HCT116 (cell line): ENCODE data around the gene FAM110A. TPM values are rescaled to one million over a fixed set of nuclear protein-coding genes. Genes with fewer than 3 reads are reported as not detected.

Source experiments
- ATAC-seq: fragments of 200-7000 bp; cut with Tn5 transposase; 2 replicates; pipeline ENCODE4 v1.9.1; 2020; ENCODE audit warnings: mild to moderate bottlenecking, moderate library complexity
- BruUV-seq: library from RNA; stranded (reverse); fragments of 400-500 nt; replicated peaks from 2 replicates; lab custom pipeline; 2021; lab: Mats Ljungman, UMichigan
- CTCF ChIA-PET: fragments of 300-600 bp; sonication (Branson Sonifier 250); formaldehyde crosslinking; loops from one replicate; lab custom pipeline; 2021; ENCODE audit warnings: antibody characterized with exemption; lab: Charles Lee
- POLR2A ChIA-PET: fragments of 300-600, 350-600 bp; sonication (Branson Sonifier 250); formaldehyde crosslinking; loops from one replicate; lab custom pipeline; 2021; ENCODE audit warnings: antibody characterized with exemption; lab: Charles Lee
- RAD21 ChIA-PET, 2 experiments: fragments of 300-600 bp; sonication (Branson Sonifier 250); formaldehyde crosslinking; loops; one replicate each; lab custom pipeline; 2023; ENCODE audit warnings: low total read pairs in 2 of 2; ENCODE audit not compliant: uncharacterized antibody in 2 of 2, unreplicated experiment in 2 of 2, low non-redundant PET in 1 of 2; lab: Charles Lee
- DNase-seq: peaks from one replicate; pipeline ENCODE4 v3.0.0-alpha.2; 2010; ENCODE audit warnings: low read depth, low spot score
- H2AFZ ChIP-seq: fragments of 200-600 bp; shearing (Covaris generic), sonication (generic); 2 replicates; pipeline ENCODE4 v1.6.1; 2017; ENCODE audit warnings: low read depth, mixed run types, mixed read lengths, antibody characterized with exemption, low read length; ENCODE audit not compliant: poor library complexity, severe bottlenecking
- H3K27ac ChIP-seq: 2 replicates; pipeline ENCODE4 v1.5.1; 2012; ENCODE audit warnings: low read depth, low read length
- H3K27me3 ChIP-seq: fragments of 200-600 bp; sonication (generic); 2 replicates; pipeline ENCODE4 v1.6.1; 2016; ENCODE audit warnings: mixed run types, low read length, mixed read lengths; ENCODE audit not compliant: insufficient read depth
- H3K36me3 ChIP-seq, 2 experiments: fragments of 200-500 bp in 1 of 2; fragments of 200-600 bp in 1 of 2; sonication (Bioruptor generic) in 1 of 2; sonication (generic) in 1 of 2; 2 replicates each; pipeline versions ENCODE4 v1.5.1 to v1.6.1; 2014 to 2016; ENCODE audit warnings: low read length in 2 of 2, inconsistent platforms in 1 of 2, mixed read lengths in 1 of 2, mixed run types in 1 of 2; ENCODE audit not compliant: insufficient read depth in 2 of 2, control insufficient read depth in 1 of 2
- H3K4me1 ChIP-seq, 2 experiments: fragments of 200-600 bp in 1 of 2; sonication (generic) in 1 of 2; 2 replicates each; pipeline versions ENCODE4 v1.5.1 to v1.6.1; 2012 to 2017; ENCODE audit warnings: low read length in 2 of 2, inconsistent platforms in 1 of 2, mild to moderate bottlenecking in 1 of 2, mixed read lengths in 1 of 2, mixed run types in 1 of 2, moderate library complexity in 1 of 2; ENCODE audit not compliant: insufficient read depth in 2 of 2, control insufficient read depth in 1 of 2
- H3K4me2 ChIP-seq: fragments of 200-600 bp; sonication (generic); 2 replicates; pipeline ENCODE4 v1.6.1; 2017; ENCODE audit warnings: mixed run types, low read length, mixed read lengths
- H3K4me3 ChIP-seq, 2 experiments: fragments of 200-600 bp in 1 of 2; sonication (generic) in 1 of 2; replicated peaks in 1 of 2; 2 replicates each; pipeline ENCODE4 v1.5.1; 2011 to 2016; ENCODE audit warnings: low read length in 2 of 2, control low read depth in 1 of 2, low read depth in 1 of 2, mild to moderate bottlenecking in 1 of 2, mixed read lengths in 1 of 2, mixed run types in 1 of 2
- H3K79me2 ChIP-seq: fragments of 200-600 bp; sonication (generic); 2 replicates; pipeline ENCODE4 v1.6.1; 2017; ENCODE audit warnings: mild to moderate bottlenecking, mixed run types, low read length, moderate library complexity, mixed read lengths; ENCODE audit not compliant: insufficient read depth
- H3K9ac ChIP-seq: fragments of 200-600 bp; sonication (generic); 2 replicates; pipeline ENCODE4 v1.6.1; 2016; ENCODE audit warnings: low read length, mixed read lengths
- H3K9me2 ChIP-seq: fragments of 200-600 bp; sonication (generic), shearing (Covaris generic); 2 replicates; pipeline ENCODE4 v1.6.1; 2017; ENCODE audit warnings: mixed run types, mild to moderate bottlenecking, moderate library complexity; ENCODE audit not compliant: insufficient read depth
- H3K9me3 ChIP-seq, 2 experiments: fragments of 200-500 bp in 1 of 2; fragments of 200-600 bp in 1 of 2; sonication (Bioruptor generic) in 1 of 2; sonication (generic) in 1 of 2; 2 replicates each; pipeline ENCODE4 v1.6.1; 2014 to 2017; ENCODE audit warnings: low read length in 2 of 2, mixed read lengths in 2 of 2, inconsistent platforms in 1 of 2, low read depth in 1 of 2, mild to moderate bottlenecking in 1 of 2, mixed run types in 1 of 2, moderate library complexity in 1 of 2; ENCODE audit not compliant: control insufficient read depth in 1 of 2, insufficient read depth in 1 of 2
- H4K20me1 ChIP-seq: fragments of 200-600 bp; sonication (generic), shearing (Covaris generic); 2 replicates; pipeline ENCODE4 v1.6.1; 2017; ENCODE audit warnings: mixed run types, mild to moderate bottlenecking, moderate library complexity; ENCODE audit not compliant: insufficient read depth
- CBX3 ChIP-seq: IDR thresholded peaks from 2 replicates; pipeline ENCODE4 v1.6.1; 2012; ENCODE audit warnings: low read depth
- EGR1 ChIP-seq: IDR thresholded peaks from 2 replicates; pipeline ENCODE4 v1.6.1; 2012; ENCODE audit warnings: low read depth
- ELF1 ChIP-seq: IDR thresholded peaks from 2 replicates; pipeline ENCODE4 v1.6.1; 2012; ENCODE audit warnings: low read depth, borderline replicate concordance
- EZH2 ChIP-seq: fragments of 200-600 bp; sonication (generic); IDR thresholded peaks from 2 replicates; pipeline ENCODE4 v1.6.1; 2017; ENCODE audit warnings: antibody characterized with exemption, mixed run types
- EZH2phosphoT487 ChIP-seq: fragments of 200-600 bp; IDR thresholded peaks from 2 replicates; pipeline ENCODE4 v1.6.1; 2018; ENCODE audit warnings: antibody characterized with exemption, borderline replicate concordance
- JUND ChIP-seq: IDR thresholded peaks from 2 replicates; pipeline ENCODE4 v1.6.1; 2012
- POLR2A ChIP-seq: IDR thresholded peaks from 2 replicates; pipeline ENCODE4 v1.7.0; 2011; ENCODE audit warnings: borderline replicate concordance; ENCODE audit not compliant: insufficient read depth, insufficient read length; ENCODE audit errors: extremely low read depth
- POLR2AphosphoS5 ChIP-seq: IDR thresholded peaks from 2 replicates; pipeline ENCODE4 v1.6.1; 2011; ENCODE audit warnings: mild to moderate bottlenecking, low read depth, low read length, moderate library complexity
- RAD21 ChIP-seq: IDR thresholded peaks from 2 replicates; pipeline ENCODE4 v1.6.1; 2012; ENCODE audit warnings: low read depth, mild to moderate bottlenecking
- SIN3A ChIP-seq: IDR thresholded peaks from 2 replicates; pipeline ENCODE4 v1.6.1; 2012; ENCODE audit warnings: low read depth
- SRF ChIP-seq: IDR thresholded peaks from 2 replicates; pipeline ENCODE4 v1.6.1; 2012; ENCODE audit warnings: low read depth
- YY1 ChIP-seq: IDR thresholded peaks from 2 replicates; pipeline ENCODE4 v1.6.1; 2011; ENCODE audit warnings: low read length, low read depth, moderate library complexity, mild to moderate bottlenecking; ENCODE audit not compliant: insufficient replicate concordance; ENCODE audit errors: extremely low read depth
- ZFX ChIP-seq: fragments of 450-650 bp; IDR thresholded peaks from 2 replicates; pipeline ENCODE4 v1.6.1; 2017
- ZNF274 ChIP-seq: fragments of 200-500 bp; sonication (Bioruptor generic); IDR thresholded peaks from 2 replicates; pipeline ENCODE4 v1.6.1; 2014; ENCODE audit warnings: mild to moderate bottlenecking, low read depth, low read length, inconsistent platforms
- intact Hi-C: fragments of 100-400 bp; cut with micrococcal nuclease; formaldehyde crosslinking; loops from 2 replicates; pipeline ENCODE4 v1.10.0; 2022
- total RNA-seq: library from RNA; stranded (reverse); gene quantifications from one replicate; pipeline ENCODE4 v1.2.1, GENCODE V29; 2021; ENCODE audit not compliant: unreplicated experiment
- TF ChIP-seq, protein P1 (sequence below): IDR thresholded peaks from 2 replicates; pipeline ENCODE4 v1.6.1; 2011; ENCODE audit warnings: mild to moderate bottlenecking, low read length, moderate library complexity; ENCODE audit not compliant: insufficient replicate concordance; ENCODE audit errors: extremely low read depth
- TF ChIP-seq, protein P2 (sequence below), 3 experiments: fragments of 200-600 bp in 1 of 3; sonication (generic) in 1 of 3; IDR thresholded peaks in 2 of 3; conservative IDR thresholded peaks in 1 of 3; 2 replicates each; pipeline ENCODE4 v1.5.1; 2012 to 2017; ENCODE audit warnings: low read depth in 2 of 3, low read length in 2 of 3, antibody characterized with exemption in 1 of 3, borderline replicate concordance in 1 of 3, control low read depth in 1 of 3, mild to moderate bottlenecking in 1 of 3, mixed read lengths in 1 of 3, mixed run types in 1 of 3, moderate library complexity in 1 of 3; ENCODE audit not compliant: insufficient read depth in 1 of 3
- TF ChIP-seq, protein P3 (sequence below): IDR thresholded peaks from 2 replicates; pipeline ENCODE4 v1.6.1; 2012

Gene FAM110A
- total RNA-seq, 1 experiment from 2014 or later: 26.4 TPM

DNA sequence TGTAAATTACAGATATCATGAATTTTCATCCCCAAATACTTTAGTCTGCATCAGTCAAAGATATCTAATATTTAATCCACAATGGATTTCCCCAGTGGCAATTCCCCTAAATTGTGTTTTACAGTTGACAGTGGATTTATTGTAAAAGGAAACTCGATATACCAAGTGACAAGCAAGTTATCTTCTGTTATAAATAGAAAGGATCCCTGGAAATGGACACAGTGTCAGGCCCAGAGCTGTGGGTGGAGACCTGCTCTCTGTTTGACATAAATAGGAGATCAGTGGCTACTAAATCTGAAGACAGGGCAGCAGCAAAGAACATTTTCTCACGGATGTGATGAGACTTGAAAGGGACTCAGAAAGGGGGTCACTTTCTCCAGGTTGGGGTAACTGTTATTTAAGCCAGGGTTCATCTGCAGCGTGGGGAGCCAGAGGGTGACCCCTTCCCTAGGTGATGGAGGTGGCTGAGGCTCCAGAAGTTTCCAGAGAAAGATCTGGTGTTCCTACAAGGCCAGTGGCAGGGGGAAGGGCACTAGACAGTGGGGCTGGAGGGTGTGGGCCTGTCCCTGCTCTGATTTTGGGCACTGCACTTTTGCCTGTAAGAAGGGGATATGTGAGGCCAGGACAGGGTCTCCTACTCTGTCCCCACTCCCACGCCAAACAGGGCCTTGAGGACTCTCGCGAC lies 12.3 kb upstream of the FAM110A start:
- RAD21 ChIA-PET: no interaction called here
- BruUV-seq: no TSS peak

DNA sequence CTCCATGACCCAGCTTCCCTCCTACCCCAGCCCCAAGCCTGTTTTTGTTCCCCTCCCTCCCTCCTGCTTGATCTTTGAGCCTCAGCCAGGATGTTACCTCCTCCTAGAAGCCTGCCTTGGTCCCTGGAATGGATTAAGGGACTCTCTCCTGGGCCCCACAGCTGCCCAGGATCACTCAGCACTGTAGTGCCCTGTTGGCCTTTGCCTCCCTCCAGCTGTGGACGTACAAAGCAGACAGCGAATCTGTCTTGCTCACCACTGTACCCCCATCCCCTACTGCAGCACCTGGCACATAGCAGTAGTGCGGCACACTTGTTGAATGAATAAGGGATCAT lies 11.8 kb upstream of the FAM110A start:
- Histone ChIP-seq H3K4me1 (peaks cover 8 to 13% of the 10 kb centered on the region in 2 experiments), H4K20me1 (no peaks in the 10 kb centered on the region), H3K9ac (no peak overlapping the region), H3K9me2 (no peaks in the 10 kb centered on the region), H3K9me3 (no peaks in the 10 kb centered on the region), H3K36me3 (no peaks in the 10 kb centered on the region), H3K27ac (no peak overlapping the region), H3K4me2 (no peak overlapping the region), H2AFZ (no peak overlapping the region), H3K27me3 (no peaks in the 10 kb centered on the region), H3K4me3 (no peak overlapping the region), H3K79me2 (no peaks in the 10 kb centered on the region)
- ATAC-seq: no peak
- CTCF ChIA-PET: no interaction called here
- no peak for DNase-seq
- BruUV-seq: no TSS peak
- POLR2A ChIA-PET: no interaction called here
- RAD21 ChIA-PET: no interaction called here
- intact Hi-C loops: no loop called here
- TF ChIP-seq EZH2 (no peak), YY1 (no peak), CBX3 (no peak), SIN3A (no peak), ZFX (no peak), ELF1 (no peak), SRF (no peak), POLR2AphosphoS5 (no peak), POLR2A (no peak), EZH2phosphoT487 (no peak), ZNF274 (no peak), JUND (no peak), EGR1 (no peak), RAD21 (no peak)
- TF ChIP-seq, protein P1, sequence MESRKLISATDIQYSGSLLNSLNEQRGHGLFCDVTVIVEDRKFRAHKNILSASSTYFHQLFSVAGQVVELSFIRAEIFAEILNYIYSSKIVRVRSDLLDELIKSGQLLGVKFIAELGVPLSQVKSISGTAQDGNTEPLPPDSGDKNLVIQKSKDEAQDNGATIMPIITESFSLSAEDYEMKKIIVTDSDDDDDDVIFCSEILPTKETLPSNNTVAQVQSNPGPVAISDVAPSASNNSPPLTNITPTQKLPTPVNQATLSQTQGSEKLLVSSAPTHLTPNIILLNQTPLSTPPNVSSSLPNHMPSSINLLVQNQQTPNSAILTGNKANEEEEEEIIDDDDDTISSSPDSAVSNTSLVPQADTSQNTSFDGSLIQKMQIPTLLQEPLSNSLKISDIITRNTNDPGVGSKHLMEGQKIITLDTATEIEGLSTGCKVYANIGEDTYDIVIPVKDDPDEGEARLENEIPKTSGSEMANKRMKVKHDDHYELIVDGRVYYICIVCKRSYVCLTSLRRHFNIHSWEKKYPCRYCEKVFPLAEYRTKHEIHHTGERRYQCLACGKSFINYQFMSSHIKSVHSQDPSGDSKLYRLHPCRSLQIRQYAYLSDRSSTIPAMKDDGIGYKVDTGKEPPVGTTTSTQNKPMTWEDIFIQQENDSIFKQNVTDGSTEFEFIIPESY: no peak
- TF ChIP-seq, protein P2, sequence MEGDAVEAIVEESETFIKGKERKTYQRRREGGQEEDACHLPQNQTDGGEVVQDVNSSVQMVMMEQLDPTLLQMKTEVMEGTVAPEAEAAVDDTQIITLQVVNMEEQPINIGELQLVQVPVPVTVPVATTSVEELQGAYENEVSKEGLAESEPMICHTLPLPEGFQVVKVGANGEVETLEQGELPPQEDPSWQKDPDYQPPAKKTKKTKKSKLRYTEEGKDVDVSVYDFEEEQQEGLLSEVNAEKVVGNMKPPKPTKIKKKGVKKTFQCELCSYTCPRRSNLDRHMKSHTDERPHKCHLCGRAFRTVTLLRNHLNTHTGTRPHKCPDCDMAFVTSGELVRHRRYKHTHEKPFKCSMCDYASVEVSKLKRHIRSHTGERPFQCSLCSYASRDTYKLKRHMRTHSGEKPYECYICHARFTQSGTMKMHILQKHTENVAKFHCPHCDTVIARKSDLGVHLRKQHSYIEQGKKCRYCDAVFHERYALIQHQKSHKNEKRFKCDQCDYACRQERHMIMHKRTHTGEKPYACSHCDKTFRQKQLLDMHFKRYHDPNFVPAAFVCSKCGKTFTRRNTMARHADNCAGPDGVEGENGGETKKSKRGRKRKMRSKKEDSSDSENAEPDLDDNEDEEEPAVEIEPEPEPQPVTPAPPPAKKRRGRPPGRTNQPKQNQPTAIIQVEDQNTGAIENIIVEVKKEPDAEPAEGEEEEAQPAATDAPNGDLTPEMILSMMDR (IDR thresholded peaks at IDR 0.05 in 2 of 3, conservative IDR thresholded peaks at IDR 0.05 in 1 of 3; ENCODE audit: borderline replicate concordance in 1 of 3, insufficient read depth in 1 of 3, low read depth in 2 of 3, low read length in 2 of 3): no peak
- TF ChIP-seq, protein P3, sequence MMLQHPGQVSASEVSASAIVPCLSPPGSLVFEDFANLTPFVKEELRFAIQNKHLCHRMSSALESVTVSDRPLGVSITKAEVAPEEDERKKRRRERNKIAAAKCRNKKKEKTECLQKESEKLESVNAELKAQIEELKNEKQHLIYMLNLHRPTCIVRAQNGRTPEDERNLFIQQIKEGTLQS: no peak

More for the DNA sequence above, 12.3 kb upstream of the FAM110A start:
- Histone ChIP-seq H3K36me3 (no peaks in the 10 kb centered on the region), H3K27me3 (no peaks in the 10 kb centered on the region), H2AFZ (no peak overlapping the region), H3K79me2 (no peaks in the 10 kb centered on the region), H3K9me3 (no peaks in the 10 kb centered on the region), H3K4me1 (peaks cover 8 to 13% of the 10 kb centered on the region in 2 experiments), H3K4me3 (no peak overlapping the region), H3K27ac (no peak overlapping the region), H3K9ac (no peak overlapping the region), H4K20me1 (no peaks in the 10 kb centered on the region), H3K9me2 (no peaks in the 10 kb centered on the region), H3K4me2 (no peak overlapping the region)
- TF ChIP-seq RAD21: no peak
- no peak for TF ChIP-seq POLR2A
- no peak for TF ChIP-seq ELF1
- DNase-seq (no peak), ATAC-seq (no peak)
- intact Hi-C loops: no loop called here
- ChIA-PET CTCF (no interaction called here), POLR2A (no interaction called here)
